HG02885 (cell line): ENCODE results near the gene NHLRC1.

Experiments used
- ATAC-seq: cut with Tn5 transposase; IDR thresholded peaks from one replicate; pipeline ENCODE4 v1.9.1; 2021; ENCODE audit warnings: mild to moderate bottlenecking; ENCODE audit not compliant: unreplicated experiment, poor library complexity

The NHLRC1 gene

DNA sequence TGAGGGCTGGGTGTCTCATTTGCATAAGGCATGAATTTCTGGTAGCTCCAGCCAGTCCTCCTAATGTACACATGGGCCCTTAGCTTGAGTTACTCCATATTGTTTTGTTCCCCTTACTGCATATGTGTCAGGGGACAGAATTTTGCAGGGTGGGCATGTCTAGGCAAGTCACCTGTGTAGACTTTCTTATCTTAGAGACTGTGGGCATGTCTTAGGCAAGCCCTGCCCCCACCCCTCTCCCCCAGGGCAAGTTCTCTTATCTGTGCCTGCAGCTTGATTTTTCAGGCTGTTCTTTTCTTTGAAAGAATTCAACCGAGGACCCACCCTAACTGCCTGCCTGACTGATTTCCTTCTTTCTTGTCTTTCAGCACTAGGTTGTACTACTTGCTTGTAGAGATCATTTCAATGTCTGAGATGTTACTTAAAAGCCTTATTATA lies 32.1 kb downstream of the NHLRC1 start:
- ATAC-seq: no peak

DNA sequence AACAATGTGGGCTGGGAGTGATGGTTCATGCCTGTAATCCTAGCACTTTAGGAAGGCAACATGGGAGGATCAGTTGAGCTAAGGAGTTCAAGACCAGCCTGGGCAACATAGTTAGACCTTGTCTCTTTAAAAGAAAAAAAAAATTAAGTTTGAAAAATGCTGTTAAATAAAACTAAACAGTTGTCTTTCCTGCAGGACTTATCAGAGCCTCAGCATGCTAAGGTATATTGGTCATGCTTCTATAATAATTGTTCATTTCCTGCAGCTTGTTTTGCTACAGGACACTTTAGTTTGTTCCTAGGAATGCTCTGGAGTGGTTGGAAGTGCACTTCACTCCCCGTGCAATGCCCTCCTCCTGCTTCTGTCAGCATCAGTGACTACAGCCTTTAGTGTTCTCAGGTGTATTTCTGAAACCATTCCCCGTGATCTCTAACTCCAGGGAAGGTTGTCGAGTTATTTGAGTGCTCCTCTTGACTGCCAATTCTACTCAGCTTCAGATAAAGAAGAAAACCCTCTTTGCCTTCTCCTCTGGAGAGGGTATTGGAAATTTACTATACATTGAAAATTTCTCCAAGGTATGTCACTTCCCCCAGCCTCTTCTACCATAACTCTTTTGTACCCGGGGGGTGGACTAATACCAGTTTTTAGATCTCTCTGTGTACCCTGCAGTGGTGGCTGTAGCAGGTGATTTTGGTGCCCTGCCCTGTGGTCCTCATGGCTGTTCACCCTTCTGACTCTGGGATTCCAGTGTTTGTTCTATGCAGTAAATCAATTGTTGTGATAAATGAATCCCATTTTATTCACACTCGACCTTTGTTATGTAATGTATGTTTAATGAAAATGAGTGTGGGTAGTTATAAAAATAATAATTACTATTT lies 33.8 kb downstream of the NHLRC1 start:
- no peak for ATAC-seq

DNA sequence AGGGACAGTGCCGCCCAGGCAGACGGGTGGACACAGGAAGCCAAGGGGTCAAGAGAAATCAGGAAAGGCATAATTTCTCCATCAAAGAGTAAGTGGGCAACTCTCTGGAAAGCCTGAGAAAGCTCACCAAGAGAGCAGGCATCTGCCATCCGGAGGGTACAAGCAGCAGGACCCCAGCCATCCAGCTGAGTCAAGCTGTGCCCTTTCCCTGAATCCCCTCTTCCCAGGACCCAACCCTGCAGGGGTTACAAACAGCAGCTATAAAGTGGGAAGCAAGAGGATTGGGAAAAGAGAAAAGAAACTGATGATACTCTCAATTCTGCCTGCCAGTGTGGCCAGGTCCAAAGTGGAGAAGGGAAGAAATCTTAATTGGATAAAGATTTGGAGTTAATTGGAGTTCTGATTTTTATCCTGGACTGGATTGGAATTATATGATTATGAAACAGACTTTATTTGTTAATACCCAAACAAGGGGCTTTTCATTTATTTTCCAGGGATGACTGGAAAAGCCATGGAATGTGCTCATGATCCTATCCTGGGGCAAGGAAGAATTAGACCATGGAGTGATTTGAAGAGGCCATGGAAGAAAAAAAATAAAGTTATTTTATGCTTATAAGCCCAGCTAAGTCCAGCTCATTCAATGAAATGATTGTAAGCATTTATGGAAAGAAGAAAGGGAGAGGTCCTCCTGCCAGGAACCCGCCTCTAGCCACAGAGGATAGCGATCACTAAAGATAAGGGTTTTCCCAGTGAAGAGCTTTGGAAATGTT lies 34.9 kb downstream of the NHLRC1 start:
- no peak for ATAC-seq

DNA sequence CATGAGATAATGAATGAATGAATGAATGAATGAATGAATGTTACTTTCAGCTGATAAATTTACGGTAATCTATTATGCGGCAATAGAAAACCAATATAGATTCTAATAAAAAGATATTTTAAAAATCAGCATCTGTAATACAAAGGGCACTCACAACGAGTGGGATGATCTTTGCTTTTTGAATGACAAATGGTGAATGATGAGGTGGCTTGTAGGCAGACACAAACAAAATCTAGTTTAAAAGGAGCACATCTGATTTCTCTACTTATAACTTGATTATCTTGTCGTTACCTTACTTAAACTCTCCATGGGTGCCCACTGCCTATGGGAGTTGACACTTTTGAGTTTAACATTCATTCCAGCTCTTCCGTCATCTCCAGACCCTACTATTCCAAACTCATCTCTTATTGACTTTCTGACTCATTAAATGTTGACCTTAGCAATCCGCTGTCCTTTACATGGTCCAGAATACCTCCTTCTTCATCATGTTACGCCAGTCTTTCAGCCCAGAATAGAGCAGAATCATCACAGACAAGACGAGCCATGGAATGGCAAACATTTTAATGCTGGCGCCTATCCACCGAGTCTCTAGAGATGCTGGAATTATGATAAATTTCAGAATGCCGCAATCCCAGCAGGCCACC lies 41.3 kb downstream of the NHLRC1 start:
- ATAC-seq: no peak

DNA sequence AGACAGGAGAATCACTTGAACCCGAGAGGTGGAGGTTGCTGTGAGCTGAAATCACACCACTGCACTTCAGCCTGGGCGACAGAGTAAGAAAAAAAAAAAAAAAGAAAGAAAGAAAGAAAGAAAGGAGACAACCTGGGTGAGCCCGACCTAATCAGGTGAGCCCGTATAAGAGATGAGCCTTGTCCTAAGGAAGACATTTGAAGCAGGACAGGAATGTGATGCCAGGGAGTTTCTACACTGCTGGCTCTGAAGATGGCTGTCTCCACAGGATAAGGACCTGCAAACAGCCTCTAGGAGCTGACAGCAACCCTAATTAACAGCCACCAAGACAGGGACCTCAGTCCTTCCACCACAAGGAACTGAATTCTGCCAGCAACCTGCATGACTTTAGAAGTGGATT lies 41.9 kb downstream of the NHLRC1 start:
- no peak for ATAC-seq

DNA sequence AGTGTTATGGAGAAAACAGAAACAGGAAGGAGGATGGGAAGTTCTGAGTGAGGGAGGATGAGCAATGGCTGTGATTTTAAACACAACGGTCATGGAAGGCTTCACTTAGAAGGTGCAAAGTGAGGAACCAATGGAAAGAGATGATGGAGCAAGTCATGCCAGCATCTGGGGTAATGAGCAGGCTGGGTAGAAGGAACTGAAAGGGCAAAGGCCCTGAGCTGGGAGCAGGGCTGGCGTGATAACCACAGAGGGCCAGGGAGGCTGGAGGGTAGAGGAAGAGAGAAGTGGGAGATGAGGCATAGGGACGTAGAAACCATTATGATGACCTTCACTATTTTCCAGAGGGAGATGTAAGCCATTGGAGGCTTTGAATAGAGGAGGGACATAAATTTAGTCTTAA lies 43.6 kb downstream of the NHLRC1 start:
- no peak for ATAC-seq

DNA sequence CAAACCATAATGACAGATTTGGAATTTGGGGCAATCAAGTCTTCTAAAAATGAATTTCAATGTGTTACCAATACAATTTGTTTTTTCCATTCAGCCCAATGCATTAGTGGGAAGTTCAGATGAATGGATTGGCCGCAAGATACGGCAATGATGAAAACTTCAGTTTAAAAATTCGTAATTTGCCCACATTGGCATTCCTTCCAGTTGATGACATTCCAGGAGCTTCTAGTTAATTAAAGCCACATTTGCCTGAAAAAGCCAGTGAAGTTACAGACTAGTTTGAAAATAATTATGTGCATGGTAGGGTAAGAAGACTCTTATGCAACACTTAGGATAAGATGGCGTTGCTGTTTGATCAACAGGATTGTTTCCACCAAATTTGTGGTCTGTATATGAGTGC lies 46.2 kb downstream of the NHLRC1 start:
- no peak for ATAC-seq

DNA sequence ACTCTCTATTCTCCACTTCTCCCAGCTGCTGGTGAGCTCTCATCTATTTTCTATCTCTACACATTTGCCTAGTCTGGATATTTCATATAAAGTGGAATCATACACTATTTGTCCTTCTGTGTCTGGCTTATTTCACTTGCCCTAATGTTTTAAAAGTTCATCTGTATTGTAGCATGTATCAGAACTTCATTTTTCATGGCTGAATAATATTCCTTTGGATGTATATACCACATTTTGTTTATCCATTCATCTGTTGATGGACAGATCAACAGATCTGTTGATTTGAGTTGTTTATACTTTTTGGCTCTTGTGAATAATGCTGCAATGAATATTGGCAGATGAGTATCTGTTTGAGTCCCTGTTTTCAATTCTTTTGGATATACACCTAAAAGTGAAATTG lies 49.6 kb downstream of the NHLRC1 start:
- ATAC-seq: no peak

DNA sequence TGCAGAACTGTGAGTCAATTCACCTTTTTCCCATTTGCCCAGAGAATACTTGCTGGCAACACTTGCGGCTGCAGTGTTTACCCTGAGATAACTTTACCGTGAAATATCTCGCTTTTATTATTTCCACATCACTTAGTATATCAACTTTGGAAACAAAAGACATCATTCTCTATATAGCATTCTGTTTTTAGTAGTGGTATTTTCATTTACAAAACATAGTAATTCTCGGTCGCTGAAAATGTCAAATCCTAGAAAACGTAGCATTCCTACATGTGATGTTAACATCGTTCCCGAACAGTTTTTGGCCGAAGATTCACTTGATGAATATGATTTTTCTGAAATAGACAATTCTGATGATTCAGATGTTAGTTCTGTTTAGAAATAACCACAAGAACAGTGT lies 52.0 kb downstream of the NHLRC1 start:
- no peak for ATAC-seq
